Measurements from ENCODE around the gene FOXJ2. TPM values are rescaled to one million over a fixed set of nuclear protein-coding genes. Genes with fewer than 3 reads are reported as not detected.

Gene FOXJ2
- total and polyA plus RNA-seq, 8 donors, result 15.9 to 28.2 (median 25.4) TPM

Other genes with a start within 250 kb of the FOXJ2 start
- gene NANOG, start 243.3 kb upstream of the FOXJ2 start, total RNA-seq, result under 1 TPM; 0.06 to 0.21 TPM
- gene NANOG, start 243.3 kb upstream of the FOXJ2 start, polyA plus RNA-seq (ENCODE audit: insufficient read length in 6 of 6), result under 1 TPM; 0.10 to 0.39 (median 0.23) TPM
- 1 to 10 TPM in 1 of 2 donors, under 1 TPM in 1; 0.10 to 2.5 TPM for gene SLC2A14, start 159.8 kb upstream of the FOXJ2 start, total RNA-seq
- under 1 TPM; 0.37 to 0.94 (median 0.73) TPM for gene SLC2A14, start 159.8 kb upstream of the FOXJ2 start, polyA plus RNA-seq (ENCODE audit: insufficient read length in 6 of 6)
- 100 to 1,000 TPM in 1 of 2 donors, 10 to 100 TPM in 1; 83.2 to 149 TPM for gene SLC2A3, start 96.5 kb upstream of the FOXJ2 start, total RNA-seq
- 10 to 100 TPM; 30.9 to 60.9 (median 34.6) TPM for gene SLC2A3, start 96.5 kb upstream of the FOXJ2 start, polyA plus RNA-seq (ENCODE audit: insufficient read length in 6 of 6)
- gene C3AR1, start 33.6 kb downstream of the FOXJ2 start, total RNA-seq, result 10 to 100 TPM; 19.4 to 66.4 TPM
- gene C3AR1, start 33.6 kb downstream of the FOXJ2 start, polyA plus RNA-seq (ENCODE audit: insufficient read length in 6 of 6), result 1 to 10 TPM; 3.0 to 4.9 (median 4.4) TPM
- gene NECAP1, start 49.6 kb downstream of the FOXJ2 start, total RNA-seq, result 10 to 100 TPM; 33.1 to 43.4 TPM
- 10 to 100 TPM; 33.7 to 41.4 (median 38.2) TPM for gene NECAP1, start 49.6 kb downstream of the FOXJ2 start, polyA plus RNA-seq (ENCODE audit: insufficient read length in 6 of 6)
- gene CLEC4A, start 90.9 kb downstream of the FOXJ2 start, total RNA-seq, result 10 to 100 TPM in 1 of 2 donors, 1 to 10 TPM in 1; 6.5 to 21.1 TPM
- 1 to 10 TPM; 2.0 to 4.2 (median 2.7) TPM for gene CLEC4A, start 90.9 kb downstream of the FOXJ2 start, polyA plus RNA-seq (ENCODE audit: insufficient read length in 6 of 6)
- gene ZNF705A, start 124.3 kb downstream of the FOXJ2 start, total RNA-seq, result under 1 TPM in 1 of 2 donors, not detected in 1; 0.39 TPM
- under 1 TPM in 2 of 6 donors, not detected in 4; 0.06 TPM for gene ZNF705A, start 124.3 kb downstream of the FOXJ2 start, polyA plus RNA-seq (ENCODE audit: insufficient read length in 6 of 6)
- gene FAM90A1, start 194.9 kb downstream of the FOXJ2 start, total RNA-seq, result under 1 TPM; 0.39 to 0.61 TPM
- gene FAM90A1, start 194.9 kb downstream of the FOXJ2 start, polyA plus RNA-seq (ENCODE audit: insufficient read length in 6 of 6), result 1 to 10 TPM; 1.4 to 3.7 (median 3.1) TPM

Data from left lung (tissue), 8 donors.